ENCODE results near the gene ASB18.

GRCh38 chr2:236160366-236161081 is 103.7 kb downstream of the ASB18 start:
- TF ChIP-seq POLR2A (IDR thresholded peaks at IDR 0.05) (no peak), CTCF (IDR thresholded peaks at IDR 0.05) (no peak), POLR2AphosphoS5 (IDR thresholded peaks at IDR 0.05) (no peak), EP300 (IDR thresholded peaks at IDR 0.05) (no peak)

All from stomach (tissue), 4 donors.